HG03378 (cell line): Measurements from ENCODE around the gene DIAPH2.
A peak's percentile ranks its signal among the peaks of the same experiment; 100 is the strongest.

ENCODE experiments used
- ATAC-seq: cut with Tn5 transposase; IDR thresholded peaks from one replicate; pipeline ENCODE4 v1.9.1; 2021; ENCODE audit warnings: mild to moderate bottlenecking, moderate library complexity; ENCODE audit not compliant: unreplicated experiment

Gene DIAPH2

GRCh38 chrX:97030947-97031346 is 346.3 kb downstream of the DIAPH2 start:
- ATAC-seq, result no peak

- peak; percentile 95 for ATAC-seq
Observed at GRCh38 chrX:97039363-97040029, 354.9 kb downstream of the DIAPH2 start.

- ATAC-seq, result no peak
Observed at GRCh38 chrX:97045470-97045869, 360.8 kb downstream of the DIAPH2 start.

- no peak for ATAC-seq
Observed at GRCh38 chrX:97046867-97047266, 362.2 kb downstream of the DIAPH2 start.

- no peak for ATAC-seq
Observed at GRCh38 chrX:97050392-97050791, 365.8 kb downstream of the DIAPH2 start.

GRCh38 chrX:97057349-97057909 is 372.8 kb downstream of the DIAPH2 start:
- ATAC-seq, result no peak

- no peak for ATAC-seq
Observed at GRCh38 chrX:97060020-97060419, 375.4 kb downstream of the DIAPH2 start.

- no peak for ATAC-seq
Observed at GRCh38 chrX:97065066-97065465, 380.4 kb downstream of the DIAPH2 start.

GRCh38 chrX:97065973-97066372 is 381.3 kb downstream of the DIAPH2 start:
- ATAC-seq, result no peak

GRCh38 chrX:97066381-97066780 is 381.7 kb downstream of the DIAPH2 start:
- no peak for ATAC-seq

- no peak for ATAC-seq
Observed at GRCh38 chrX:97070346-97070745, 385.7 kb downstream of the DIAPH2 start.

GRCh38 chrX:97074400-97074799 is 389.8 kb downstream of the DIAPH2 start:
- ATAC-seq, result no peak

GRCh38 chrX:97089116-97089515 is 404.5 kb downstream of the DIAPH2 start:
- ATAC-seq, result no peak

- no peak for ATAC-seq
Observed at GRCh38 chrX:97096385-97096784, 411.7 kb downstream of the DIAPH2 start.

GRCh38 chrX:97102938-97103337 is 418.3 kb downstream of the DIAPH2 start:
- peak; percentile 58 for ATAC-seq

GRCh38 chrX:97109730-97110129 is 425.1 kb downstream of the DIAPH2 start:
- no peak for ATAC-seq

- ATAC-seq, result no peak
Observed at GRCh38 chrX:97117572-97117971, 432.9 kb downstream of the DIAPH2 start.

- ATAC-seq, result no peak
Observed at GRCh38 chrX:97119474-97120109, 434.9 kb downstream of the DIAPH2 start.

GRCh38 chrX:97123001-97123400 is 438.4 kb downstream of the DIAPH2 start:
- ATAC-seq, result no peak

- no peak for ATAC-seq
Observed at GRCh38 chrX:97126020-97126419, 441.4 kb downstream of the DIAPH2 start.

- peak; percentile 67 for ATAC-seq
Observed at GRCh38 chrX:97132664-97133415, 448.2 kb downstream of the DIAPH2 start.

- no peak for ATAC-seq
Observed at GRCh38 chrX:97145934-97146333, 461.3 kb downstream of the DIAPH2 start.
